GM06990 (cell line): ENCODE data around the gene HAAO.

Experiments
- DNase-seq: peaks from one replicate; pipeline ENCODE4 v3.0.0-alpha.2; 2011; ENCODE audit not compliant: insufficient read length; ENCODE audit errors: extremely low read depth
- H3K27me3 ChIP-seq: replicated peaks from 2 replicates; pipeline ENCODE4 v1.6.0; 2011; ENCODE audit warnings: low read length; ENCODE audit not compliant: control insufficient read depth, insufficient read depth
- H3K36me3 ChIP-seq: 2 replicates; pipeline ENCODE4 v1.5.1; 2011; ENCODE audit warnings: low read length; ENCODE audit not compliant: control insufficient read depth, insufficient read depth
- H3K4me3 ChIP-seq: replicated peaks from 2 replicates; pipeline ENCODE4 v1.5.1; 2011; ENCODE audit warnings: low read depth, mild to moderate bottlenecking, control low read depth, low read length
- CTCF ChIP-seq: IDR thresholded peaks from 2 replicates; pipeline ENCODE4 v1.5.1; 2011; ENCODE audit warnings: low read length, control low read depth, mild to moderate bottlenecking, inconsistent platforms; ENCODE audit not compliant: insufficient read depth, poor library complexity, severe bottlenecking

The HAAO gene

GRCh38 chr2:42804891-42805290 lies 12.5 kb upstream of the HAAO start:
- Histone ChIP-seq H3K36me3 (no peaks in the 10 kb centered on the region; the same call in none of the 2 replicates), H3K4me3 (no peak overlapping the region), H3K27me3 (no peaks in the 10 kb centered on the region)
- DNase-seq, result no peak
- no peak for TF ChIP-seq CTCF

GRCh38 chr2:42804338-42804737 lies 12.0 kb upstream of the HAAO start:
- no peak for TF ChIP-seq CTCF
- DNase-seq, result no peak
- Histone ChIP-seq H3K27me3 (no peaks in the 10 kb centered on the region), H3K4me3 (no peak overlapping the region), H3K36me3 (no peaks in the 10 kb centered on the region; the same call in none of the 2 replicates)

GRCh38 chr2:42802150-42802549 lies 9.8 kb upstream of the HAAO start:
- H3K4me3 ChIP-seq, result no peak overlapping the region
- no peak for DNase-seq
- H3K27me3 ChIP-seq, result no peaks in the 10 kb centered on the region
- no peaks in the 10 kb centered on the region; the same call in none of the 2 replicates for H3K36me3 ChIP-seq
- TF ChIP-seq CTCF, result no peak

DNA sequence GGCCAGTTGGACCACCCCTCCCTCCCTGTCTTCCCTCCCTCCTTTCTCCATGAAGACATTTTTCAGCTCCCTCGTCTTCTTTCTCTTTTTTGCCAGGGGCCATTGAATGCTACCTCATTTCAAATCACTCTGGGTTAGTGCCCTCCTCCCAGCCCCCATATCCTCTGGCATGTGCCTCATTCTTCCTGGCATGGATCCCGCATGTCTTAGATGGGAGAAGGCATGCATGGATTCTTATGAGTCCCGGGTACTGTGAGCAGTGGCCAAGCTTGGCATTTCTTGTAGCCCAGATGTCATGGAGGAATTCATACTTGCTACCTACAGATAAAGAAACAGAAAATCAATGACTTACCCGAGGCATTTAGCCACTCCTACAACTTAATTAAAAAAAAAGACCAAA lies 9.0 kb upstream of the HAAO start:
- no peak for TF ChIP-seq CTCF
- DNase-seq, result no peak
- Histone ChIP-seq H3K36me3 (no peaks in the 10 kb centered on the region; the same call in none of the 2 replicates), H3K27me3 (no peaks in the 10 kb centered on the region), H3K4me3 (no peak overlapping the region)

DNA sequence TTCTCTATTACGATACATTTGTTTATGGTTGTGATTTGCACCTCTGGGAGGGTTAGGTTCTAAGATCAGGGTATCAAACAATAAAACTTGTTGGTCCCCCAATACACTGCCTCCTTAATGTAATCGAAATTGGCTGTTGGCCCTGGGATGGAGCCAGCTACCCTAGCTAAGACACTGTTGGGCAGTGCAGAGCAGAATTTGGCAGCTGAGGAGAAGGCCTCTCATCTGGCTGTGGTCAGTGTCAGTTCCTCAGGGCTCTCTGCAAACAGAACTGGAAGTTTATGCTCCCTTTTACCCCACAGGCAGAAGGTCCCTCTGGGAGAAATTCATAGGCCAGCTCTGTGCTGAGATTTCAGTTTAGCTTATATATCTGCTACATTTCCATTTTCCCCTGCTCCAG lies 8.6 kb upstream of the HAAO start:
- no peak overlapping the region for H3K4me3 ChIP-seq
- no peak for TF ChIP-seq CTCF
- DNase-seq, result no peak
- H3K27me3 ChIP-seq, result no peaks in the 10 kb centered on the region
- no peaks in the 10 kb centered on the region; the same call in none of the 2 replicates for H3K36me3 ChIP-seq

DNA sequence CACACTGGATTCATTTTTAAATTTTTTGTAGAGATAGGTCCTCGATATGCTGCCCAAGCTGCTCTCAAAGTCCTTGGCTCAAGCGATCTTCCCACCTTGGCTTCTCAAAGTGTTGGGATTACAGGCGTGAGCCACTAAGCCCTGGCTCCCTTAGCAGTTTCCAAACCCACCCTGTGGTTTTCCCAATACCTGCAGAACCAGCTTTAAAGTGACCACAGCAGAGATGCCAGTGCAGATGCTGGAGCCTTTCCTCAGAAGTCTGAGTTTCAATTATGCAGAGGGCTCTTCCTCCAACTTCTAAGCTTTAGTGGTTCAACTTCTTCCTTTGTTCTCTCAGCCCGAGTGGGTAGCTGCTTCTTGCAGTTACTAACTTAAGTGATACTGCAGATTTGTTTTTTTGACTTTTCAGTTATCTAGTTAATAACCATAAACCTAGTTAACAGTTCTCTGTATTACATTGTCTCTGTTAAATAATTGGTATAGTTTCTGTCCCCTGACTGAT lies 8.1 kb upstream of the HAAO start:
- DNase-seq, result no peak
- TF ChIP-seq CTCF, result no peak
- Histone ChIP-seq H3K36me3 (no peaks in the 10 kb centered on the region; the same call in none of the 2 replicates), H3K27me3 (no peaks in the 10 kb centered on the region), H3K4me3 (no peak overlapping the region)
